ENCODE data around the gene RAB14. TPM values are rescaled to one million over a fixed set of nuclear protein-coding genes. Genes with fewer than 3 reads are reported as not detected.
"Not testable (repeated sequence)": the region's sequence is repeated elsewhere in the genome, so short reads cannot be mapped to it uniquely, and the experiment has no call there.

RAB14 gene
- total RNA-seq, 2 donors from 2014 or later, result 87.1 to 93.1 TPM

- intact Hi-C loops (cut with DNase I, micrococcal nuclease), result no loop called here
- DNase-seq, result peak; percentile 63 to 79
- peak; percentile 73 for ATAC-seq
Observed at GRCh38 chr9:121133104-121133816, 68.4 kb downstream of the RAB14 start.

- DNase-seq; ATAC-seq; intact Hi-C loops (cut with DNase I, micrococcal nuclease): not testable (repeated sequence)
Observed at GRCh38 chr9:121129384-121129783, 72.3 kb downstream of the RAB14 start.

Other genes starting within 250 kb of the RAB14 start
- gene C5, start 151.6 kb downstream of the RAB14 start, total RNA-seq, result 1 to 10 TPM; 1.2 to 1.9 TPM
- 1 to 10 TPM; 6.1 to 9.2 TPM for gene CNTRL, start 126.9 kb downstream of the RAB14 start, total RNA-seq
- gene GSN, start 66.3 kb upstream of the RAB14 start, total RNA-seq, result 100 to 1,000 TPM; 404 to 854 TPM
- 100 to 1,000 TPM in 1 of 2 donors, 10 to 100 TPM in 1; 94.6 to 115 TPM for gene STOM, start 168.4 kb upstream of the RAB14 start, total RNA-seq

Data from left colon (tissue), 2 donors.